Measurements from ENCODE around the gene ZAR1.
A peak's percentile ranks its signal among the peaks of the same experiment; 100 is the strongest.
"Not testable (repeated sequence)": the region's sequence is repeated elsewhere in the genome, so short reads cannot be mapped to it uniquely, and the experiment has no call there.

Gene ZAR1

DNA sequence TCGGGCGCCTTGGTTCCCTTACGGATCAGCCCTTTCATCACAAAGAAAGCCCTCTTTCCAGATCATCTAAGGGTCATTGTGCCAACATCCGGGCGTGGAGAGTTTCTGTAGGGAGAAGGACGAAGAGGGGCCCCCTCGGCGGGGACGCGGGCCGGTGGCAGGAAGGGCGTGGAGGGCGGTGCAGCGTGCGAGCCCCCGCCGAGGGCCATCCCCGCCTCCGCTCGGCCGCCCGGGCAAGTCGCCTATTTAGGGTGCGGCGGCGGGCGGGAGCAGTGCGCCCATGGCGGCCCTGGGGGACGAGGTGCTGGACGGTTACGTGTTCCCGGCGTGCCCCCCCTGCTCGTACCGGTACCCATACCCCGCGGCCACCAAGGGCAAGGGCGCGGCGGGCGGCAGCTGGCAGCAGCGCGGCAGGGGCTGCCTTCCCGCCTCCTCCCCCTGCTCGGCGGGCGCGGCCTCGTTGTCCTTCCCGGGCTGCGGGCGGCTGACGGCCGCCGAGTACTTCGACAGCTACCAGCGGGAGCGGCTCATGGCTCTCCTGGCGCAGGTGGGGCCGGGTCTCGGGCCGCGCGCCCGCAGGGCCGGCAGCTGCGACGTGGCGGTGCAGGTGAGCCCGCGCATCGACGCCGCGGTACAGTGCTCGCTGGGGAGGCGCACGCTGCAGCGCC is at the start of gene ZAR1:
ZAR1 (plus strand) TSS at position 241 of the 668 bp plus-strand sequence; CDS start at position 281, 40 bp downstream.
- no peak for DNase-seq

DNA sequence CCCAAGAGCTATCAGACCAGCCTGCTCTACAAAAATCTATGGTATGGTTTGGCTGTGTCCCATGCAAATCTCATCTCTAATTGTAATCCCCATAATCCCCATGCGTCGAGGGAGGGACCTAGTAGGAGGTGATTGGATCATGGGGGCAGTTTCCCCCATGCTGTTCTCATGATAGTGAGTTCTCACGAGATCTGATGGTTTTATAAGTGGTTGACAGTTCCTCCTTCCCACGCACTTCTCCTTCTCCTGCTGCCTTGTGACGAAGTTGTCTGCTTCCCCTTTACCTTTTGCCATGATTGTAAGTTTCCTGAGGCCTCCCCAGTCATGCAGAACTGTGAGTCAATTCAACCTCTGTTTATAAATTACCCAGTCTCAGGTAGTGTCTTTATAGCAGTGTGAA is 49.1 kb upstream of the ZAR1 start:
- DNase-seq: not testable (repeated sequence)

GRCh38 chr4:48445704-48446103 is 44.3 kb upstream of the ZAR1 start:
- no peak for DNase-seq

GRCh38 chr4:48446642-48447041 is 43.4 kb upstream of the ZAR1 start:
- no peak for DNase-seq

DNA sequence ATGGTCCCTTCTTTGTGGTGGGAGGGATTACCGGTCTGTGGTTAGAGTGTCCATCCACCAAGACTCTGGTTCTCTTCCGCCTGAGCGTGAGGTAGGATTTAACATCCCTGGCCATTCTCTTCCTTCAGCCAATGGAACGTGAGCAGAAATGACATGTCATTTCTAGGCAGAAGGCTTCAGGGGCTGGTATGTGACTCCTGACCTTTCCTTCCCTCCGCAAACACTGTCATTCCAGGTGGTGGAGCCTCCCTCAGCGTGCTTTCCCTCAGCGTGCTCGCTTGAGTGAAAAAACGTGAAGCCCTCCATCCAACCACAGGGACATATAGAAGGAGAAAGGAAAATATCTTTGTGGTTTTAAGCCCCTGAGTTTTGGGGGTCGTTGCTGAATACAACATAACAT is 40.9 kb upstream of the ZAR1 start:
- no peak for DNase-seq

GRCh38 chr4:48450740-48451139 is 39.3 kb upstream of the ZAR1 start:
- DNase-seq: no peak

DNA sequence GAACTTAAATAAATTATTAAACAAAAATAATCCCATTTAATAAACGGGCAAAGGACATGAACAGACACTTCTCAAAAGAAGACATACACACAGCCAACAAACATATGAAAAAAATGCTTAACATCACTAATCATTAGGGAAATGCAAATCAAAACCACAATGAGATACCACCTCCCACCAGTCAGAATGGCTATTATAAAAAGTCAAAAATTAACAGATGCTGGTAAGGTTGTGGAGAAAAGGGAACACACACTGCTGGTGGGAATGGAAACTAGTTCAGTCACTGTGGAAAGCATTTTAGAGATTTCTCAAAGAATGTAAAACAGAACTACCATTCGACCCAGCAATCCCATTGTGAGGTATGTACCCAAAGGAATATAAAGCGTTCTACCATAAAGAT is 38.4 kb upstream of the ZAR1 start:
- DNase-seq: not testable (repeated sequence)

DNA sequence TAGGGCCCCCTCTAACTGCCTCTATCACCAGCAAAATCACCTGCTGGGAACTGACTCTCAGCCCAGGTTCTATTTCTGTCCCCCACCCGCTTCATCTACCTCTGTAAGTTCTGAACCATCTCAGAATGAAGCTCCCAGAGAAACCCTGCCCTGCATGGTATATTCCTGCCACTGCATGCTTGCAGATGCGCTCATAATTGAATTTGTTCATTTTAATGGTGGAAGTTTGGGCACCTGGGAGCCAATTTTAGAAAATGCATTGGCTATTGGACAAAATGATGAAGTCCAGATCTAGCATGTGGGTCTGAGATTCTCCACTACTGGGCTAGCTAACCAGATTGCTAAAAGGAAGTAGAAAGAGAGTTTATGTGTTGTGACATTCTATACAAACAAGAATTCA is 35.5 kb upstream of the ZAR1 start:
- no peak for DNase-seq

DNA sequence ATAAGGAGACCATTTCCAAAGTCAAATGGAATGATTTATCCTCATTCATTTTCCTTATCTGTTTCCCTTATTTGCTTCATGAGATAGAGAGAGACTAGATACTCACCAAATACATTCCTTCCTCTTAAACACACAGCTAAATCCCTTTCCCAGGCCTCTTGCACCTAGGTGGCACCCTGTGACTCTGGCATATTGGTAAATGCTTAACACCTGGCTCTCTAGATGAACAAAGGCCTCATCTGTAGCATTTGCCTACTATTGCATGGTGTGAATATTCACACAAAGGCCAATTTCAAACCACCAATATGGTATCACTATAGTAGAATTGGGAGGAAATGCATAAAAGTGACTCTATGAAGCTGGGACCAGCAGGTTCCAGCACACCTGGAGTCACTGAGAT is 29.1 kb upstream of the ZAR1 start:
- DNase-seq: no peak

GRCh38 chr4:48462363-48462762 is 27.7 kb upstream of the ZAR1 start:
- DNase-seq: no peak

- DNase-seq: no peak
Measured at GRCh38 chr4:48467442-48467841, 22.6 kb upstream of the ZAR1 start.

DNA sequence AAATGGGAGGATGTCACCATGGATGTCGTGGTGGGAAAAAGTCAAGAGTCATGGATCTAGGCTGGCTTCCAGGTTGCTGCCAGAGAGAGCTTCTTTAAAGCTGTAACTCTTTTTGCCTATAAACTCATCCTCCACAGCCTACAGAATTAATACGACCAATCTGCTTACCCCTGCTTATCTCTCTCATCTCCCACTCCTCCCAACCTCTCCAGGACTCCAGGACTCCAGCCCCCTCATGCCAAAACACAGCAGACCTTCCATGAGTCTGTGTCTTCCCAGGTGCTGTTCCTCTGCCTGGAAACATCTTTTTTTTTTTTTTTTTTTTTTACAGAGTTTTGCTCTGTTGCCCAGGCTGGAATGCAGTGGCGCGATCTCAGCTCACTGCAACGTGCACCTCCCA is 22.2 kb upstream of the ZAR1 start:
- no peak for DNase-seq

- DNase-seq: no peak
Measured at GRCh38 chr4:48470137-48470536, 19.9 kb upstream of the ZAR1 start.

DNA sequence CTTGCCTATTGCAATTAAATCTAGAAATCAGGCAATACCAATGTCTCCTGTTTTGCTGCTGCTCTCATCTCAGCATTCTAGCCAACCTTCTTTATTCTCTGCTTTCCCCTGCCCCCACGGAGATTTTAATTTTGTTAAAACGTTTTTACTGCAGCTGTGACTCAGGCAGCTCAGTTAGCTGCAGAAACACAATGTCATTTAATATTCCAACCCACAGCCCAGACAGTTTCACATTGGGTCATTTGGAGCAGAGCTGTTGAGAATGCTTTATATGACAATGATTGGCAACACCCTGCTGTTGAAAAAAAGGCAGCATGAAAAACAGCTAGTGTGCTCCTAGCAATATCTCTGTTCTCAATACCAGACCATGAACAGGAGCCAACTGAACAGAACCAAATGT is 19.5 kb upstream of the ZAR1 start:
- DNase-seq: no peak

DNA sequence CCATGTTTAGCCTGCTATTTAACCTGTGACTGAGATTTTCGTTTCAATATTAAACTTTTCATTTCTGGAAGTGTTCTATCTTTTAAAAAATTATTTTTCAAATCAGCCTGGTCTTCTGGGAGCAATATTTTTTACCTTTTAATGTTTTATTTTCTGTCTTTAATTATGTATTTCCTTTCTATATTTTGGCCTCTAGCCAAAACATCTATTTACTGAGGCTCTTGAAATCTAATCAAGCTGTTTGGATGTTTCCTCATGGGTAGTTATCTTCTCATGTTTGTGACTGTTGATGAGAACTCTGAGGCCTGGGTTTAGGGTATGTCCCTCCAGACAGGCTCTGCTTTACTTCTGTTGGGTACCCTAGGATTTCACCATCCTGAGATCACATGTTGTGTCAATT is 17.3 kb upstream of the ZAR1 start:
- no peak for DNase-seq

DNA sequence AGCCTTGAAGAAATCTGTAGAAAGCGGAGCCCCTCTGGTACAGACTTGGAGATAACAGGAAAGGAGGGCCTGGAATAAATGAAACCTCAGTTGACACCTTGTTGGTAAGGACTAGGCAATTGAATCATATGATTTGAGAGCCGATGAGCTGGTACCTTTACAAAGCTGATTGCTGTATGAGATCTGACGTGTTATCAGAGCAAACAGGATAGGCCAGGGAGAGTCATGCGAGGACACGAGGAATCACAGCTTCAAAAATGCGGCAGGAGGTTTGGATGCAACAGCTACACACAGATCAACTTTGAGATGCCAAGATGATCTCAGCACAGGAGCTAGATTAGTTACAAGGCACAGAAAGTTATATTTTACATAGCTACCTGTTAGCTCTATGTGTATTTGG is 14.3 kb upstream of the ZAR1 start:
- no peak for DNase-seq

DNA sequence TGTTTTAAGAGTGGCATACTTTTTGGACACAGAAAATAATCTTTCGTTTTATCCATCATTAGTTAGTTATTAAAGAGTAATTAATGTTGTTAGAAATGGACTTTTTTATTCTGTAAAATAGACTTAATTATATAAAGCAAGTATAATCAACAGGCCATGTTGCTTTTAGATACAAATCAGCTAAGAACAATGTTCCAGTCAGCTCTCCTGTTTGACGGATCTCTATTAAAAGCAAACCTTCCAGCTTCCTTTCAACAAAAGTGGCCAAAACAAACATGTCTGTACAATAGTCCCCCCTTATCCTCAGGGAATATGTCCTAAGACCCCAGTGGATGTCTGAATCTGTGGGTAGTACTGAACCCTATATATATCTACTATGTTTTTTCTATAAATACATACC is 11.8 kb upstream of the ZAR1 start:
- no peak for DNase-seq

GRCh38 chr4:48481581-48481980 is 8.5 kb upstream of the ZAR1 start:
- no peak for DNase-seq

- DNase-seq: no peak
Measured at GRCh38 chr4:48483006-48483776, 6.9 kb upstream of the ZAR1 start, which contains the start of gene SLC10A4. TSS of gene SLC10A4 (plus strand) at chr4:48483343. CDS start at chr4:48483562, 219 bp downstream.

DNA sequence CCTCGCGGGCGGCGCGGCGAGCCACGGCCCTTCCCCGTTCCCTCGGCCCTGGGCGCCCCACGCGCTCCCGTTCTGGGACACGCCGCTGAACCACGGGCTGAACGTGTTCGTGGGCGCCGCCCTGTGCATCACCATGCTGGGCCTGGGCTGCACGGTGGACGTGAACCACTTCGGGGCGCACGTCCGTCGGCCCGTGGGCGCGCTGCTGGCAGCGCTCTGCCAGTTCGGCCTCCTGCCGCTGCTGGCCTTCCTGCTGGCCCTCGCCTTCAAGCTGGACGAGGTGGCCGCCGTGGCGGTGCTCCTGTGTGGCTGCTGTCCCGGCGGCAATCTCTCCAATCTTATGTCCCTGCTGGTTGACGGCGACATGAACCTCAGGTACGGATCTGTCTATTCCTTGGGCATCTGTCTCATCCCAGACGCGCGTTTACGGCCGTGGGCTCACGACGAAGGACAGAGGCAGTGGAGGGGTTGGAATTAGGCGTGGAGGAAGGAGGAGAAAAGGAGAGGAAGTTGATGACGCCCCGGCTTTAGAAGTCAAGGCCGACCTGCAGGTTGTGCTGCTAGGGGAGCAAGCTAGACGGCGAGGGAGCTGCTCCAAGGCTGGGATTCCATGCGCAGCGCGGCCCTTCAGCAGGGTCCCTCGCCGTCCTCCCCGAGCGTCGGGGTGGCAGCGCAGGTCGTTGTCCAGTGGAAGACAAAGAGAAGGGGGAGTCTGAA is 6.1 kb upstream of the ZAR1 start:
- peak in 1 of 4 experiments; percentile 2 for DNase-seq

GRCh38 chr4:48484494-48485168 is 5.4 kb upstream of the ZAR1 start:
- no peak for DNase-seq

DNA sequence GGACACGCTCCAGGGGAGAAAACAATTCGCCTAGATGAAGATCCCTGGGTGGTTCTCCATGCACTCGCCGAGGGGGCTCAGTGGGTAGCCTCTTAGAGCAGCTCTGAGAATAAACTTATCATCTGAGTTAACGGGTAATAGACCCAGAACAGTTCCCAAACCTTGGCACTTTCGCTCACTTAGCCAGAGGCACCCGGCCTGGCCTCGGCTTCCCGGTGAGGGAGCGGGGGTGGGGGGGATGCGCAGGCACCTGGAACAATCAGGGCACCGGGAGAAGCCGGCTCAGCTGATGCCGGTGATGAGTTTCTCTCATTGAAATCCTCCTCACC is 405 bp upstream of the ZAR1 start:
- no peak for DNase-seq

All from activated CD4-positive, CD25-positive, alpha-beta regulatory T cell (primary cell).